Posterior cingulate gyrus (tissue), 11 donors: ENCODE data around the gene DDX17.

Experiments used
- DNase-seq, 10 donors: peaks; one replicate each; pipeline versions ENCODE4 v3.0.0 to v3.0.0-alpha.2; 2020 to 2021; ENCODE audit warnings: mixed read lengths in 3 of 10
- intact Hi-C: fragments of 100-400 bp; cut with DNase I; formaldehyde crosslinking; loops from one replicate; pipeline ENCODE4 v1.15.1; 2023

Gene DDX17

DNA sequence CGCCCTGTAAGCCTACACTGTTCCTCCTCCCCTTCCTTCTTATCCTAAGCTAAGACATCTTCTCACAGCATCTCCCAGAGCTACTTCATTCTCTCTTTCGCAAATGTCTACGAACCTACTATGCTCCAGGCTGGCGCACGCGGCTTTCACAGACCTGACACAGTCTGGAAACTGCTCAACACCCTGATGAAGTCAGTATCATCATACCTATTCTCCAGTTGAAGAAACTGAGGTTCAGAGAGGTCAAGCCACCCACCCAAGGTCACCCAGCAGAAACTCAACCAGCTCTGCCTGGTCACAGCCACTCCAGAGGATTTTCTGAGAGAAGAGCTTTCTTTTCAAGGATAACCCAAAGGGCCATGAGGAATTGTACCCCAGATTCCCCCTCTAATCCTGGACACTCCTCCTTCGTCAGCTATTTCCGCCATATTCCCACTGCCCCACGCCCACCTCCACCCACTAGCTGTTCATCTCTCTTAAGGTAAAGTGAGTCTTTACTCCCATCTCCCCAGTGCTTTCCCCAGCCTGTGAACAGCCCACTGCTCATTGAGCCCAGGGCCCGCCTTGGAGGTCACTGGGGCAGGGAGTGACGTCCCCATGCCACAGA lies 52.9 kb downstream of the DDX17 start:
- no peak for DNase-seq
- intact Hi-C loops = no loop called here

DNA sequence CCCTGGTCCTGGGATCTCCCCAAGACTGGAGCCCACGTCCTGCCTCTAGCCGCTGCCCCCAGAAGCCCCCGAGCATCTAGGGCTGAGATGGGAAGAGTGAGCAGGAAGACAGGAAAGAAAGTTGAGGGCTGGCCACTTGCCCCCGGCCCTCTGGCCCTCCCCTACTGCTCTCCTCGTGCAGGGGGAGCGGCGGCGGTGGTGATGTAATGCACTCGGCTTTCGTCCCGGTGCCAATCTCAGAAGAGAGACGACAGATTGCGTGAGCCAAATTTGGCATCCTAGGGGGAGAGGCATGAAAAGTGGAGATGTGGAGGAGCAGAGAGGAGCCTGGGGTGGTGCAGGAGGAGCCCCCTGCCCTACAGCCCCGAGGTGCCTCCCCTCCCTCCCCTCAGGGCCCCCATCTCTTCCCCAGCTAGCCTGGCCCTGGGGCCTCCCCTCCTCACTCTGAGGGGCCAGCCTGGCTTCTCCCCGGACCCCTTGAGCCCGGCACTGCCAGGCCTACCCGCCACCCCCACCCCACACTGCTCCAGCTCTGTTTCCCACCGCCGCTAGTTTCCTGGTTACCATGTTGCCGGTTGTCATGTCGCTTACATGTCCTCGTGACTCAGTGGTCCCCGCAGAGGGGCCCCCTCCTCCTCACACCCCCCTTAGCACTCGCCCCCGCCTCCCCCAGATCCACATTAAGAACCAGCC lies 53.6 kb downstream of the DDX17 start:
- peak; percentile 40 to 97 (median 75) for DNase-seq
- intact Hi-C loops = no loop called here

DNA sequence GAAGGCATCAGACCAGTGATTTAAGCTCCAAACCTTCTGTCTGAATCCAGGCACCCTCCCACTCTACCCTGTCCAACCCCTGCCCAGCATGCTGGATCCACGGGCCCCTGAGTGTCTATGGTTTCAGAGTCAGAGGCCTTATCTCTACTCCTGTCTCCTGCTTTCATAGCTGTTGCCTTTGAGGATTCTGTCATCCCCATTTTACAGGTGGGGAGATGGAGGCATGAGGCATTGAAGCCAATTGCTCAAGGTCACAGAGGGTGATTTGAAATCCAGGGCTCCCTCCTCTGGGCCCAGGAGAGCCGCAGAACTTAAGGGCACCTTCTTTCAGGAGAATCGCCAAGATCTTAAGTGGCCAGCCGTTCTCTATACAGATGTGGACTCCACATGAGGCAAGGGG lies 54.2 kb downstream of the DDX17 start:
- intact Hi-C loops = no loop called here
- no peak for DNase-seq

DNA sequence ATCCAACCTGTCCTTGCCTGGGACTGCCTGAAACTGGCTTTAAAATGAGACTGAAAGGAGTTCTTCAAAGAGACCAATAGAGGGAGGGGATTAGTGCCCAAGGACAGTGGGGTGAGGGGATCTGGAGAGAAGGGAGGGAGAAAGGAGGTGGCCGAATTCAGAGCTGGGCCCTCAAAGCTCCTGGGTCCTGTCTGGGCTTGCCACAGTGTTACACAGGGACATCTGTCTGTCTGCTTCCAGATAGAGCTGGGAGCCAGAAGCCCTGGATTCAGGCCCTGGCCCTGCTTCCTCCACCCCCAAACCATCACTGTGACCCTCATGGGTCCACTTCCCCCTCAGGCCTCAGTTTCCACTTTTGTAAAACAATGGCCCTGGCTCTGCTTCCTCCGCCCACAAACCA lies 54.7 kb downstream of the DDX17 start:
- DNase-seq = no peak
- intact Hi-C loops = no loop called here

DNA sequence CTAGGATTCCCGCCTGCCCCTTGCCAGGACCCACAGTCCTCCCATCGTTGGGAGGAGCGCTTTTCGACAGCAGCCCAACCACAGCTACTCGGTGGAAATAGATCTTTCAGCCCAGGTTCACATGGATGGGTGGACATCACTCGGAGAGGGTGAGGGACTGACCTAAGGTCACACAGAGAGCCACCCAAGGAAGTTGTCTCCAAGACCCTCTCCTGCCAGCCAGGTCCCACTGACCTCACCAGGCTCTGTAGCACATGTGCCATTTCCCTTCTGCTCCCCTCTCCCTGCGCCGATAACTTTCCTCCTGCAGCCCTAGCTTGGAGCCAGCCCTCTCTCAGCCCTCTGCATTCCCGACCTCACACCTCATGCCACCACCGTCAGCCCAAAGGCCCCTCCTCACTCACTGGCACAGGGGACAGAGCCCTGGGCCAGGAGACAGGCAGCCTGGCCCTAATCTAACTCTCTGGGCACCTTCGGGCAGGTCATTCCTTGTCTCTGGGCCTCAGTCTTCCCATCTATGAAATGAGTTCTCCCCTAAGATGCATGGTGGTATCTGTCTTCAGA lies 55.8 kb downstream of the DDX17 start:
- DNase-seq = no peak
- intact Hi-C loops = no loop called here

DNA sequence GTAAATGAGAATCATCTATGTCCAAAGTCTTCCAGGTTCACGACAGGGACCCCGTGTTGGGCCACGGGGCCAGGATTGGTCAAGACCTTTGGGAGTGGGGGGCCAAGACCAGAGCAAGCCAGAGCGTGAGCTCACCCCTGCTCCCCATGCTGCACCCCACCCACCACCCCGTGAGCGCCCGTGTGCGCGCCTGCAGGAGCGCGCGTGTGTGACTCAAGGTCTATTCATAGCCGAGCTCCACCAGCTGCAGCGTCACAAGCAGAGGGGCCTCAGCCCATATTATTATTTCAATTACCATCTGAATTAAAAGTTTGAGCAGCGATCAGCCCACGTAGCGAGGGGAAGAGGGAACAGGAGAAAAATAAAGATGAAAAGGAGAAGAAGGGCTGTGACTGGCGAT lies 56.3 kb downstream of the DDX17 start:
- DNase-seq = peak in 3 of 10 donors; percentile 62 to 92 (median 85)
- intact Hi-C loops = no loop called here

DNA sequence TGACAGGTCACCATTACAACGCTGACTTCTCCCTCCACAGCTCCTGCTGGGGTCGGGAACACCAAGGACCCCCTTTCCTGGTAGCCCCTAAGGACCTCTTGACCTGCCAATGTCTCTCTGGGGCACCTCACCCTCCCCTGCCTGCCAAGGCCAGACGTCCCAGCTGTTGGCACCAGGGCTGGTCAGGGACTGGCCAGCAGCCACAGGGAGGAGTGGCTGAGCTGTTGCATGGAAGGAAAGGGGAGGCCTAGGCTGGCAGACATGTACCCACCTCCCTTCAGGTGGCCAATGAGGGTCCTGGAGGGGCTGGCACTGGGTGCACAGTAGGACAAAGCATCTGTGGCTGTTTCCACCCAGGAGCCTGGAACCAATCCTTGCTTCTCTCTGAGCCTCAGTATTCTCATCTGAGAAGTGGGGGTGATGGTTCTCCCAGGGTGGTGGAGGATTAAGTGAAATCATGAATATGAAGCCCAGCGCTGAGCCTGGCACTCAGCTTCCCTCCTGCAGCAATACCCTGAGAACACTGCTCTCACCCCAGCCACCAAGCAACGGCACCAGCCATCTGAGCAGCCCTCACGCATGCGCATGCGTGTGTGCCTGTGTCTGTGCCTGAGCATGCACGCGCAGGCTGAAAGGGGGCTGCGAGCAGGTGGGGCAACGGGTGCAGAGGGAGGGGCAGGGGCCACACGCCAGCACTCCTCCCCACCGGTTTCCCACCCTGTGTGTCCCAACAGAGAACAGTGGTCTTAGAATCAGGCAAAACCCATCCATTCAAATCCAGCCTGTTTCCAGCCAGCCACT lies 57.0 kb downstream of the DDX17 start:
- peak in 1 of 10 donors; percentile 83 for DNase-seq
- intact Hi-C loops = no loop called here

DNA sequence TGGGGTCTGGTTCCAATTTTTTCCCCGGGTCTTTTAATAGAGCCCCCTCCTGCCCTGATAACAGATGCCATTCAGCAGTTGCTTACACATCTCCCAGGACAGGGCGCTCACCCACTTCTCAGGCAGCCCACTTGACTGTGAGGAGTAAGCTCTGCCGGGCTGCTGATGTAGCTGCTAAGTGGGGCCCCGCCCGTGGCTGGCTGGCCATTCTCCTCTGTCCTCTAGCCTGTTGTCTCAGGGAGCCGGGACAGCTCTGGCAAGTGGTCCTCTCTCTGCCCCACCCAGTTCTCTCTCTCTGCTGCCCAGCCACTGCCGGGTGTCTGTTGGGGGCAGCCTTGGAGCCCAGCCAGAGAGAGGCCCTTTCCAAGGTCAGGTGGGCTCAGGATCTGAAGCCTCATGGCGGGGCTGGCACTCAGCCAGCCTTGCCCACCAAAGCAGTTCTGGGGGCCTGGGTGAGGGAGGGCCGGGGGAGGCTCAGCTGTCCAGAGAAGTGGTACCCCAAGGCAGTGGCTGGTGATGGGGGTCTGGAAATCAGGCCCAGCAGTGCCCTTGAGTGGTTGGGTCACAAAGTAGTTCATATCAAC lies 60.0 kb downstream of the DDX17 start:
- intact Hi-C loops = no loop called here
- DNase-seq = no peak

DNA sequence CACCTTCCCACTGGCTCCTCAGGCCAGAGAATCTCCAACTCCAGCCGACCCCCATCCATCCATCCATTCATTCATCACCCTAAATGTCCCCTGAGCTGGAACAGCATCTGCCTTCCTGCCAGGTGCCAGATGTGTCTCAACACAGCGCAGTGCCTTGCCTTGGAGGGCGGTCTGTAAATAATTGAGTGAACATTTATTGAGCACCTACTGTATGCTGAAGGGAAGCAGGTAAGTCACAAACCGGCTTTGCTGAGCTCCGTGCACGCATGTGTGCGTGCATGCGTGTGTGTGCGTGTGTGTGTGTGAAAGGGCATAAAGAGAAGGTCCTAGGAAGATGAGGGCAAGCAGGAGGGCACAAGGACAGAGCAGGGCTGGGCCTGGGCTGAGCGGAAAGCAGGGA lies 61.3 kb downstream of the DDX17 start:
- intact Hi-C loops = no loop called here

DNA sequence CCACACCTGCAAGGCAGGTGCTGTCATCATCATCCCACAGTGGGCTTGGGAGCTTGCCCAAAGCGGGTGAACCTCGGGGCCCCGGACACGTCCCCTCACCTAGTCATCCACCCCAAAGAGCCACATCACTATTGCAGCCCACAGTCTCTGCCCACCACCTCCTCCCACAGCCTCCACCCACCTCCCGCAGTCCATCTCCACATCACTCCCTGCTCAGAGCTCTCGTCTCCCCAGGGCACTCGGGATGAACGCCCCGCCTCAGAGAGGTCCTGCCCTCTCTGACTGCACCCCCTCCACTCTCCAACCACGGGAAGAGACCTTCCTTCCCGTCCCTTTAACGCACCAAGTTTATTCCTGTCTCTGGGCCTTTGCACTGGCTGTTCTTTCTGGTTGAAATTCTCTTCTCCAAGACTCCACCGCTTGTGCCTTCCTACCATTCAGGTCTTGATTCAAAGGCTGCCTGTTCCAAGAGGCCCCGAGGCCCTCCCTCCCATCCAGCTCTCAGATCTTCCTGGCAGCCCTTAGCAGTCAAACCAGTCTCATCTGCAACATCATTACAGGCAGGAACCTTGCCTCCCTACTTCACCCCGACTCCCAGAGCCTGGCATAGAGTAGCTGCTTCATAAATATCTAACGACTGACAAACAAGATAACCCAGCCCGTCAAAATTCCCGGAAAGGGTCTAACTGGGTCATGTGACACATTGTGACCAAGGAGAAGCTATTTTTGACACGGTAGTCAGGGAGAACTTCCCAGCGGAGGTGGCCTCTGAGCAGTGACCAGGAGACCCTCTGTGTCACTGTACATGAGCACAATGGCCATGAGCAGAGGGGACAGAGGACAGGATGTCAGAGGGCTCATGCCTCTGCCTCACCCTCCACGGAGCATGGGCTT lies 62.2 kb downstream of the DDX17 start:
- intact Hi-C loops = no loop called here

More for the DNA sequence above, 61.3 kb downstream of the DDX17 start:
- no peak for DNase-seq

DNA sequence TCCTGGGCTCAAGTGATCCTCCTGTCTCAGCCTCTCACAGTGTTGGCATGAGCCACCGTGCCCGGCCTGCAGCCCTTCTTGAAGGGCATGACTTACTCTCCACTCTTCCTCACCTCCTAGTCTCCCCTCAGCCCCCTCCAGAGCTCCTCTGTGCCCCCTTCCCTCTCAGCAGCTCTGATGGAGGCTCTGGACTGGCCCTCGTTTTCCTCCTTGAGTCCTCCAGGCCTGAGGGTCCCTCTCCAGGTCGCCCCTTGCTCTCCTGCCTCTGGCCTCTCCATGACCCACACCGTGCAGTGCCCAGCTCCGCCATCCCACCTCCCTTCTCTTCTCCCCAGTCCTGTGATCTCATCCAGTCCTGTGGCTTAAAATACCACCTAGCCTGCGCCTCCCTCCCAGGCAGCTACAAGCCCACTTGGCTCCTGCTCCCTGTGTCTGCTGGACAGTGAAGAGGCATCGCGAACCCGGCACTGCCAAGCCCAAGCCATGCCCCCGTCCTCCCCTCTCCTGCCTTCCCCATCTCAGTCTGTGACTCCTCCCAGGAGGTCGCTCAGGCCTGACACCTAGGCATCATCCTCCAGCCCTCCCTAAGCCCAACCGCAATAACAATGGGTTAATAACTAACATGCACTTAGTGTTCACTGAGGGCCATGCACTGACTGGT lies 63.0 kb downstream of the DDX17 start:
- no peak for DNase-seq
- intact Hi-C loops = no loop called here

More for the DNA sequence above, 62.2 kb downstream of the DDX17 start:
- no peak for DNase-seq

DNA sequence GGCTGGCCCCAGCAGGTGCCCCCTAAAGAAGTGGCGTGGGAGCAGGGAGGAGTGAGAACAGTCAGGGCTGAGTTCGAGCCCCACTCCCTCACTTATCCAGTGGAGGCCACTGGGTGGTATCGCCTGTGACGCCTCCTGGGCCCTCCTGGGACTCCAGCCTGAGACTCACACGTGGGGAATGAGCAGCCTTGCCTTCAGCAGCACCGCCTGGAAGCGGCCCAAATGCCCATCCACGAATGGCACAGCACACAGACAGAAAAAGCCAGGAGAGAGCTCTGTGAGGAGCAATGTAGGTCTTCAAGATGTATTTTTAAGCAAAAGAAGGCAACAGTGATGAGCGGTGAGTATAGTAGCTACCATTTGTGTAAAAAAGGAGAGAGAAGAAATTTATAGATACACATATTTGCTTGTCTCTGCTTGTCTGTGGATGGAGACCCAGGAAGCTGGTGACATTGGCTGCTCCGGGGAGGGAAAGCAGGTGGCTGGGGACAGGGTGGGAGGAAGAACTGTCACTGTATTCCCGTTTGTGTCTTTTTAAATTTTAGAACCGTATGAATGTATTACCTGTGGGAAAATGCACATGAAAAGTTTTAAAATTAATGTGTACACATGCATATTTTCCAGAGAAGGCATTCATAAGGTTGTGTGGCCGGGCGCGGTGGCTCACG lies 64.4 kb downstream of the DDX17 start:
- intact Hi-C loops = no loop called here
- peak in 6 of 10 donors; percentile 47 to 92 (median 66) for DNase-seq

DNA sequence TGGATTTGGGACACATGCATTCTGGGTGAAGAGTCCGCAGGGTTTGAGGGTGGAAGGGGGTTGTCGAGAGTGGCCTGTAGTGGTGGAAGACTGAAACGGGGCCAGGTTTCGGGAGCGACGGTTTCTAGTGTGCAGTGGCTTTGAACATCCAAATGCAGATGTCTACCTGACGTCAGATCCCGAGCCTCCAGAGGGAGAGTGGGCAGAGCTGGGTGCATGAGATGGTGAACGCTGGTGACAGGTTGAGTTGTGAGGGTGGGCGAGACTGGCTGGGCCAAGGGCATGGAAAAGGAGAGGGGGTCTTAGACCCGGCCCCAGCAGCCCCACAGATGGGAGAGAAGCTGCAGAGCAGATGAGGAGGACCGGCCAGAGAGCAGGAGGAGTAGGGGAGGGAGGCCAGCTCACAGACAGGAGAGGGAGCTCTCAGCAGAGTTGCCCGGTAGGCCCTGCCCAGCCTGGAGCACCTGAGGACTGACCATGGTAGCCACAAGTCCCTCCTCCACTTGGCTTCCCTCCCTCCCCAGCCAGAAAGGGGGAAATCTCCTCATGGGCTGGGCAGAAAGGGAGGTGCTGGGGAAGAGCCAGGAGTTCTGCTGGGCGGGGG lies 65.3 kb downstream of the DDX17 start:
- DNase-seq = no peak
- intact Hi-C loops = no loop called here

DNA sequence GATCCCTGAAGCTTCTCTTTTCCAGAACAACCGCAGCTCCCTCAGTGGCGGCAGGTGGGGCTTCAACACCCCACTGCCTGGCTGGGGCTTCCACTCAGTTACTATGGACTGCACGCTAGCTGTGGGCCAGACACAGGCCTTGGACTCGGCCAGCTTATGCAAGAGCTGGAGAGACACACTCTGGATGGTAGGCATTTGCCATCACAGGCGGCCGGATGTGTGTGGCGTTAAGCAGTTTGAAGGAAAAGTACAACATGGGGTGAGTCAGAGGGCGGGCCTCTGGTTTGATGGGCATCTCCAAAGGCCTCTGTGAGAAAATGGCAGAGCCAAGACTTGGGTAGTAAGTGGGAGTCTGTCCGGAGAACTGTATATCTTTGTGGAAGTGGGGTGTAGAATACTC lies 68.7 kb downstream of the DDX17 start:
- no peak for DNase-seq
- intact Hi-C loops = no loop called here

DNA sequence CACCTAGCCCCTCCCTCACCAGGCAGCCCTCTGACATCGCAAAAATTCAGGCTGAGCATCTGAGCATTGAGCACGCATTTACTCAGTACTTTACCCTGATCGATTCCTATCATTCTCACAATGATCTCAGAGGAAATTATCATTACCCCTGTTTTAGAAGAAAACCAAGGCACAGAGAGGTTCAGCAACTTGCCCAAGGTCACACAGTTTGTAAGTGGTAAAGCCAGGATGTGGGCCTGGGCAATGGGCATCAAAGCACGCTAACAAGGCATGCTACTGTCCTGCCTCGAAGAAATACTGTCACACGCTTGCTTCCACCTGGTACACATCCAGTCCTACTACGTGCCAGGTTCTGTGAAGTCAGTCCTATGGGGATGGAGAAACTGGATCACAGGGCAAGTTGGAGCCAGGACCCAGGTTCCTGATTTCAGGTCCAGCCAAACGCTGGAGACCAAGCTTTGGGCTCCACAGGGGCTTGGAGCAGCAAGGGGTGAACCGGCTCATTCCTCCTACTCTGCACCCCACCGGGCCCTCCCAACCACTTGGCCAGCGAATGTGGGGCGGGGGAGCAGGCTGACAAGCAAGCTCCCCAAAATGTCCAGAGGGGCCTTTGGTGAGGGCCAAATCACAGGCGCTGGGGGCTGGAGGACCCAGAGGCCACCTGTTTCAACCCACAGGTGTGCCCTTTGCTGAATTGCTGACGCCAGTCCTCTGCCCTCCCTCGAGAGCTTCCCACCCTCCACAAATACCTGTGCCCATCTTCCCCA lies 69.3 kb downstream of the DDX17 start:
- intact Hi-C loops = no loop called here
- no peak for DNase-seq

DNA sequence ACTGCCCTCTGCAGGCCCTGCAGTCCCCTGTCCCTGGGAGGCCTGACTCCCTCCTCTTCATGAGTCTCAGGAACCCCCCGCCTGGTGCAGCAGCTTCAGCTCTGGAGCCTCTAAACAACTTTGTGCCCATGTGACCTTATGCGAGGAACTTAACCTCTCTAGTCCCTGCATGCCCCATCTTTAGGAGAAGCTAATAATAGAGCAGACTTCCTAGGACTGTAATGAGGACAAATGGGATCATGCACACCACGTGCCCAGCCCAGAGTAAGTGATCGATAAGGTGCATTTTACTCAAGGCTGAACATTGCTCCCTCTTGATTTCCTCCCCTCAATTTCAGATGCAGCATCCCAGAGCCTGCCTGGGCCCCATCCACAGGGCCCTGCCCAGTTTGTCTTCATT lies 70.1 kb downstream of the DDX17 start:
- intact Hi-C loops = no loop called here
- DNase-seq = no peak

DNA sequence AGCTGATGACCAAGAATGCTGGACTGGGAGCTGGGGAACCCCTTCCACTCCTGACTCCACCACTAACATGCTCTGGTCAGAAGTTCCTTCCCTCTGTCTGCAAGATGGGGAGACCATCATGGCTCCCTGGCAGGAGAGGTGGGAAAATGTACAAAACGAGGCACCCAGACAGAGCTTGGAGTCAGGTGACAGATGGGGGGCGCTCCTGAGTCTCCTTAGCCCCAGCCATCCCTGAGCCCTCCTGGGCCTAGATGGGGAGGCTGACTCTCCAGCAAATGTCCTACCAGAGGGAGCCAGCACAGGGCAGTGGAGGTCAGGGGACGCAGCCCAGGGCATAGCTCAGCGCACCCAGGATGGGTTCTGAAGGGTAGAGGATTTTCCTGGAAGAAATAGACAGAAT lies 71.1 kb downstream of the DDX17 start:
- intact Hi-C loops = no loop called here
- DNase-seq = no peak

DNA sequence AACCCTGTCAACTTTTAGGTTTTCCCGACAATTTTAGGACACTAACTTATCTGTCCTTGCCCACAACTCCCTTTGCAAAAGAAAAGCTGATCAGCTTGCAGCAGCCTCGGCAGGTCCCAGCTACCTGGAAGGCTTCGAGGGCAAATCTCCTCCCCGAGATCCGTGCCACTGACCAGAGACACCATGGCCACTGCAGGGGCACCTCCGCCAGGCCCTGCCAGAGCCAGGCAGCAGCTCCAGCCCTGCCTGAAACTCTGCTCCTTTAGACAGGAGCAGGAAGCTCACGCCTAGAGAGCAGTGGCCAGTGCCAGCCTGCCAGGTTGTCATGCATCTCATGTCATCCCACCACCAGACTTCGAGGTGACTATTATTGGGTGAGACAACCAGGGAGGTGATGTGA lies 72.2 kb downstream of the DDX17 start:
- DNase-seq = no peak
- intact Hi-C loops = no loop called here
